ENCODE measurements around the gene ACOT7.

Gene ACOT7

DNA sequence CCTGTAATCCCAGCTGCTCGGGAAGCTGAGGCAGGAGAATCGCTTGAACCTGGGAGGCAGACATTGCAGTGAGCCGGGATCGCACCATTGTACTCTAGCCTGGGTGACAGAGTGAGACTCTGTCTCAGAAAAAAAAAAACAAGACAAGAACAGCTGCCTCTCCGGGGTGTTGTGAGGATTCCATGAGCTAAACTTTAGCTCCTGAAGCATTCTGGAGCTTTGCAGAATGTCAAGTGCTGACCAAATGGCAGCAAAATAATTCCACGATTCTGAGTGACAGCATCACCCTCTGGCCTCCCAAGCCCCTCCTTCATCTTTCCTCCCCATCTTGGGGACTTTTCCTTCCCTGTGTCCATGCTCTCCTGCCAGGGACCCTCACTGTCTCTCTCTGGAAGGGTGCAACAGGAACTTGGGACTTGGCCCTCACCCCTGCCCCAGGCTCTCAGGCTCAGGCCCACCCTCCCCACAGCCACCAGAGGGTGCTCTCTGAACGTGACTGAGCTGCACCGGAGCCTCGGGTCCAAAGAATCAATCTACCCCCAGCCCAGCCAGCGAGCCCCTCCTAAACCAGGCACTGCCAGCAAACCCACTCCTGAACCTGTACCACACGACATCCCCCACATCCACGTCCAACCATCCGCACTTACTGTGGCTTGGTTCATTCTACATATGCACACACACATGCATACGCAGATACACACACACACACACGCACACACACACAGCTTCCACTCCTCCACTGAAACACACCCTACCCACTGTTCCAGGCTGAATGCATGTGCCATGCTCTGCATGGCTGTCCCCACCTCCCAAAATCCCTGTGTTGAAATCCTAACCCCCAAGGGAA lies 45.7 kb downstream of the ACOT7 start:
- TF ChIP-seq, protein P1, sequence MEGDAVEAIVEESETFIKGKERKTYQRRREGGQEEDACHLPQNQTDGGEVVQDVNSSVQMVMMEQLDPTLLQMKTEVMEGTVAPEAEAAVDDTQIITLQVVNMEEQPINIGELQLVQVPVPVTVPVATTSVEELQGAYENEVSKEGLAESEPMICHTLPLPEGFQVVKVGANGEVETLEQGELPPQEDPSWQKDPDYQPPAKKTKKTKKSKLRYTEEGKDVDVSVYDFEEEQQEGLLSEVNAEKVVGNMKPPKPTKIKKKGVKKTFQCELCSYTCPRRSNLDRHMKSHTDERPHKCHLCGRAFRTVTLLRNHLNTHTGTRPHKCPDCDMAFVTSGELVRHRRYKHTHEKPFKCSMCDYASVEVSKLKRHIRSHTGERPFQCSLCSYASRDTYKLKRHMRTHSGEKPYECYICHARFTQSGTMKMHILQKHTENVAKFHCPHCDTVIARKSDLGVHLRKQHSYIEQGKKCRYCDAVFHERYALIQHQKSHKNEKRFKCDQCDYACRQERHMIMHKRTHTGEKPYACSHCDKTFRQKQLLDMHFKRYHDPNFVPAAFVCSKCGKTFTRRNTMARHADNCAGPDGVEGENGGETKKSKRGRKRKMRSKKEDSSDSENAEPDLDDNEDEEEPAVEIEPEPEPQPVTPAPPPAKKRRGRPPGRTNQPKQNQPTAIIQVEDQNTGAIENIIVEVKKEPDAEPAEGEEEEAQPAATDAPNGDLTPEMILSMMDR (IDR thresholded peaks at IDR 0.05; ENCODE audit: insufficient read depth, low read length) = peak; percentile 75
- TF ChIP-seq SPI1 (IDR thresholded peaks at IDR 0.05; ENCODE audit: borderline replicate concordance, low read depth) (no peak), POLR2AphosphoS5 (IDR thresholded peaks at IDR 0.05; ENCODE audit: low read depth) (no peak), GABPA (IDR thresholded peaks at IDR 0.05; ENCODE audit: low read depth) (no peak)
- DNase-seq (ENCODE audit: low read depth in 1 of 2, low spot score in 1 of 2) = peak; percentile 26 to 49
- Histone ChIP-seq H3K4me3 (replicated peaks; ENCODE audit: insufficient read depth, low read length) (no peak overlapping the region), H3K27ac (replicated peaks) (no peak overlapping the region), H3K27me3 (ENCODE audit: insufficient read depth, poor library complexity, severe bottlenecking) (no peaks in the 10 kb centered on the region)

DNA sequence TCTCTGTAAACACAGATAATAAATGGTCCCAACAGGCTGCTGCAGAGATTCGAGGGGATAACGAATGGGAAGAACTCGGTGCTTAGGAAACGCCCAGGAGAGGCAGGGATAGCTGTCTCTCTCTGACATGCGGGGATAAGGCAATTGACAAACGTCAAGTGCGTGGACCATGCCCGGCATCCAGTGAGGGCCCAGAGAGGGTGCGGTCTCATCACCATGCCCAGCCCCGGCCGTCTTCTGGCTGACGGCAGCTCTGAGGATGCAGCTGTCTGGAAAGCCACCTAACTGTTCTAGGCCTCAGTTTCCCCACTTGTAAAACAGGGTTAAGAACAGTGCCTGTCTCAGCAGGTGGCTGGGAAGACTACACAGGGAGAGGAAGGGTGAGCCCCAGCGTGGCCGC lies 48.1 kb downstream of the ACOT7 start:
- DNase-seq (ENCODE audit: low read depth in 1 of 2, low spot score in 1 of 2) = no peak
- no peaks in the 10 kb centered on the region for H3K27me3 ChIP-seq (ENCODE audit: insufficient read depth, poor library complexity, severe bottlenecking)
- H3K4me3 ChIP-seq (replicated peaks; ENCODE audit: insufficient read depth, low read length) = no peak overlapping the region
- no peak overlapping the region for H3K27ac ChIP-seq (replicated peaks)
- no peak for TF ChIP-seq GABPA (IDR thresholded peaks at IDR 0.05; ENCODE audit: low read depth)
- TF ChIP-seq, protein P2, sequence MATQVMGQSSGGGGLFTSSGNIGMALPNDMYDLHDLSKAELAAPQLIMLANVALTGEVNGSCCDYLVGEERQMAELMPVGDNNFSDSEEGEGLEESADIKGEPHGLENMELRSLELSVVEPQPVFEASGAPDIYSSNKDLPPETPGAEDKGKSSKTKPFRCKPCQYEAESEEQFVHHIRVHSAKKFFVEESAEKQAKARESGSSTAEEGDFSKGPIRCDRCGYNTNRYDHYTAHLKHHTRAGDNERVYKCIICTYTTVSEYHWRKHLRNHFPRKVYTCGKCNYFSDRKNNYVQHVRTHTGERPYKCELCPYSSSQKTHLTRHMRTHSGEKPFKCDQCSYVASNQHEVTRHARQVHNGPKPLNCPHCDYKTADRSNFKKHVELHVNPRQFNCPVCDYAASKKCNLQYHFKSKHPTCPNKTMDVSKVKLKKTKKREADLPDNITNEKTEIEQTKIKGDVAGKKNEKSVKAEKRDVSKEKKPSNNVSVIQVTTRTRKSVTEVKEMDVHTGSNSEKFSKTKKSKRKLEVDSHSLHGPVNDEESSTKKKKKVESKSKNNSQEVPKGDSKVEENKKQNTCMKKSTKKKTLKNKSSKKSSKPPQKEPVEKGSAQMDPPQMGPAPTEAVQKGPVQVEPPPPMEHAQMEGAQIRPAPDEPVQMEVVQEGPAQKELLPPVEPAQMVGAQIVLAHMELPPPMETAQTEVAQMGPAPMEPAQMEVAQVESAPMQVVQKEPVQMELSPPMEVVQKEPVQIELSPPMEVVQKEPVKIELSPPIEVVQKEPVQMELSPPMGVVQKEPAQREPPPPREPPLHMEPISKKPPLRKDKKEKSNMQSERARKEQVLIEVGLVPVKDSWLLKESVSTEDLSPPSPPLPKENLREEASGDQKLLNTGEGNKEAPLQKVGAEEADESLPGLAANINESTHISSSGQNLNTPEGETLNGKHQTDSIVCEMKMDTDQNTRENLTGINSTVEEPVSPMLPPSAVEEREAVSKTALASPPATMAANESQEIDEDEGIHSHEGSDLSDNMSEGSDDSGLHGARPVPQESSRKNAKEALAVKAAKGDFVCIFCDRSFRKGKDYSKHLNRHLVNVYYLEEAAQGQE (IDR thresholded peaks at IDR 0.05; ENCODE audit: insufficient replicate concordance, low read depth) = no peak
- TF ChIP-seq SPI1 (IDR thresholded peaks at IDR 0.05; ENCODE audit: borderline replicate concordance, low read depth) = no peak
- TF ChIP-seq POLR2AphosphoS5 (IDR thresholded peaks at IDR 0.05; ENCODE audit: low read depth) = no peak

DNA sequence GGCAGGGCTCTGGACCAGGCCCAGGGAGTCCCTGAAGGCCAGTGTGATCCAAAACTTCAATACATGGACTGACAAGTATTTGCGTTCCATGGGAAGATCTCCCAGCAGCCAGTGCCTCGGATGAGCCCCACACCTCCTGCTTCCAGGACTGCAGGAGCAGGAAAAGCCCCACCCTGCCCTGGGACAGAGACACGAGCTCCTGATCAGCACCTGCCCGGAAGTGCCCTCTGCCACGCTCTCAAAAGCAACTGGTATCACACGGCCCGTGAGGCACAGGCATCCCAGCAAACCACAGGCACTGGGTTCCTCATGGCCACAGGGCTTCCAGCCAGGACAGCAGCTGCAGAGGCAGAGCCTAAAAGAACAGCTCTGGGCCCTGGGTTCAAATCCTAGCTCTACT lies 48.6 kb downstream of the ACOT7 start:
- no peaks in the 10 kb centered on the region for H3K27me3 ChIP-seq (ENCODE audit: insufficient read depth, poor library complexity, severe bottlenecking)
- H3K27ac ChIP-seq (replicated peaks) = no peak overlapping the region
- no peak overlapping the region for H3K4me3 ChIP-seq (replicated peaks; ENCODE audit: insufficient read depth, low read length)
- TF ChIP-seq GABPA (IDR thresholded peaks at IDR 0.05; ENCODE audit: low read depth) (no peak), POLR2AphosphoS5 (IDR thresholded peaks at IDR 0.05; ENCODE audit: low read depth) (no peak), SPI1 (IDR thresholded peaks at IDR 0.05; ENCODE audit: borderline replicate concordance, low read depth) (no peak)
- TF ChIP-seq, protein P1 (IDR thresholded peaks at IDR 0.05; ENCODE audit: insufficient read depth, low read length) = no peak
- TF ChIP-seq, protein P2 (IDR thresholded peaks at IDR 0.05; ENCODE audit: insufficient replicate concordance, low read depth) = no peak
- no peak for DNase-seq (ENCODE audit: low read depth in 1 of 2, low spot score in 1 of 2)

DNA sequence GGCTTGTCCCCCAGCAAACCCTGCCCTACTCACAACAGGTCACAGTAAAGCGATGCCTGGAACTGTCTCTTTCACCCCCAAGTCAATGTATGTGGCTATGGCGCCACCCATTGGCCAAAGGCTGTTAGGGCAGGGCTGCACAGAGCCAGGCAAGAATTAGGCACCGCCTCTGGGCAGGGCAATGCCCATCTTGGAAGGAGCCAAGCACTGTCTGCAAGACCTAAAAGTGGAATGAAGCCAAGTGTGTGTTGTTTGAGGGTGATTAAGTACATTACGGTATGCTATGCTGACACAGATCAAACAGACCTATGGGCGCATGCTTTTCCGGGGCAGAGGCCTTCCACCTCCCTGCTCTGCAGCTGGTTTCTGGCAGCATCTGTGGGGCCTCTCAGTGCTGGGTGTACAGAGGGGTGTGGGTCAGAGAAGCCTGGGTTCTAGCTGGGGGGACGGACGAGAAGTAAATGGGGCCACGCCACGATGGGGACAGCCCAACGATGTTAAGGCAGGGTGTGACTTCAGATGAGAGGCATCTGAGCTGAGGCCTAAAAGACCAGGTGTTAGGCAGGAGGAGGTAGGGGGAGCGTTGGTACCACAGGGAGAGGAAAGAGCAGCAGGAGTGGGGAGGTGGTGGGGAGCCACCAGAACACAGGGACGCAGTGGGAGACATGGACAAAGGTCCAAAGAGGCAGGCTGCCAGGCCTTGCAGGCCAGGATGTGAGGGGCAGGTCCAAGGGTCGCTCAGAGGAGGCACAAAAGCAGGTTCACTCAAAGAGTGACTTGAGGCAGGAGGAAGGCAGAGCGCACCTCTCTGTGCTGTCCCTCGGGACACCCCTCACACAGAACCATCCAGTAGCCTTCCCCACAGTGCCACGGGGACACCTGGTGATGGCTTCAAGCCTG lies 49.8 kb downstream of the ACOT7 start:
- Histone ChIP-seq H3K4me3 (replicated peaks; ENCODE audit: insufficient read depth, low read length) (no peak overlapping the region), H3K27ac (replicated peaks) (no peak overlapping the region), H3K27me3 (ENCODE audit: insufficient read depth, poor library complexity, severe bottlenecking) (no peaks in the 10 kb centered on the region)
- TF ChIP-seq GABPA (IDR thresholded peaks at IDR 0.05; ENCODE audit: low read depth) (no peak), POLR2AphosphoS5 (IDR thresholded peaks at IDR 0.05; ENCODE audit: low read depth) (no peak), SPI1 (IDR thresholded peaks at IDR 0.05; ENCODE audit: borderline replicate concordance, low read depth) (no peak)
- TF ChIP-seq, protein P1 (IDR thresholded peaks at IDR 0.05; ENCODE audit: insufficient read depth, low read length) = peak; percentile 93
- TF ChIP-seq, protein P2 (IDR thresholded peaks at IDR 0.05; ENCODE audit: insufficient replicate concordance, low read depth) = no peak
- DNase-seq (ENCODE audit: low read depth in 1 of 2, low spot score in 1 of 2) = peak in 1 of 2 experiments; percentile 76

Measured in HL-60 (cell line).